ENCODE data around the gene PXMP2. TPM values are rescaled to one million over a fixed set of nuclear protein-coding genes. Genes with fewer than 3 reads are reported as not detected.

PXMP2 gene
- total RNA-seq, 1 experiment from 2014 or later: 17.8 TPM

GRCh38 chr12:132658149-132658894 lies 29.1 kb upstream of the PXMP2 start:
- no peak overlapping the region for H2BK20ac ChIP-seq (ENCODE audit: low read depth, low read length, poor library complexity, severe bottlenecking)
- H3K27me3 ChIP-seq (ENCODE audit: insufficient read depth, low read length): no peaks in the 10 kb centered on the region
- H3K36me3 Mint-ChIP-seq (ENCODE audit: insufficient read depth in 1 of 3, low read depth in 3 of 3): peaks cover 44 to 94% (median 87%) of the 10 kb centered on the region in 3 experiments
- no peak overlapping the region for H4K91ac ChIP-seq (ENCODE audit: insufficient read length, low read depth, low read length)
- H2BK15ac ChIP-seq (ENCODE audit: low read depth, low read length): no peak overlapping the region
- H2AK5ac ChIP-seq (ENCODE audit: insufficient read length, low read length): no peak overlapping the region
- H3K18ac ChIP-seq (ENCODE audit: insufficient read length, low read depth, low read length): no peak overlapping the region
- no peak overlapping the region for H3K14ac ChIP-seq (ENCODE audit: insufficient read depth, low read length)
- H2BK5ac ChIP-seq (ENCODE audit: insufficient read length, low read length): no peak overlapping the region
- no peak for TF ChIP-seq CTCF (conservative IDR thresholded peaks at IDR 0.05)
- no peak overlapping the region for H3K23ac ChIP-seq (ENCODE audit: insufficient read length, low read depth, low read length)
- H3K4me3 Mint-ChIP-seq: no peak overlapping the region
- H3K56ac ChIP-seq (ENCODE audit: insufficient read length, low read depth, low read length): no peak overlapping the region
- no peak overlapping the region for H4K5ac ChIP-seq (ENCODE audit: insufficient read length, low read depth, low read length)
- H4K8ac ChIP-seq (replicated peaks; ENCODE audit: insufficient read length, low read depth, low read length): no peak overlapping the region
- no peaks in the 10 kb centered on the region for H3K79me2 ChIP-seq (ENCODE audit: insufficient read depth, low read length)
- H3K9ac ChIP-seq (ENCODE audit: extremely low read depth, insufficient read length, low read length): no peak overlapping the region
- no CpG with 5 or more reads among the region's 32 CpGs for WGBS (ENCODE audit: extremely low coverage, insufficient read length, low lambda C conversion rate)
- H3K27ac Mint-ChIP-seq: no peak overlapping the region
- H2BK120ac ChIP-seq (ENCODE audit: low read depth, low read length, poor library complexity, severe bottlenecking): no peak overlapping the region
- no peak for DNase-seq
- H2AFZ ChIP-seq (ENCODE audit: low read length): no peak overlapping the region
- no peaks in the 10 kb centered on the region for H3K9me3 Mint-ChIP-seq
- H3K4me1 Mint-ChIP-seq: no peaks in the 10 kb centered on the region
- no peaks in the 10 kb centered on the region for H3K4me1 ChIP-seq (ENCODE audit: insufficient read depth, low read length)
- no peak overlapping the region for H3K4ac ChIP-seq (ENCODE audit: low read depth, low read length)
- no peaks in the 10 kb centered on the region for H3K27me3 Mint-ChIP-seq (ENCODE audit: low read depth)
- H3K79me1 ChIP-seq (ENCODE audit: insufficient read depth, low read depth, low read length, poor library complexity, severe bottlenecking): no peaks in the 10 kb centered on the region
- H3K23me2 ChIP-seq (ENCODE audit: insufficient read length, low read depth, low read length, poor library complexity, severe bottlenecking): no peaks in the 10 kb centered on the region
- H2BK12ac ChIP-seq (ENCODE audit: insufficient read length, low read depth, low read length): no peak overlapping the region
- H3K4me2 ChIP-seq (ENCODE audit: insufficient read depth, insufficient read length, low read length): no peak overlapping the region
- no peaks in the 10 kb centered on the region for H3K9me3 ChIP-seq (ENCODE audit: control insufficient read depth, low read depth, low read length)
- no peak overlapping the region for H3K27ac ChIP-seq (ENCODE audit: insufficient read length, low read depth, low read length)
- no peaks in the 10 kb centered on the region for H4K20me1 ChIP-seq (ENCODE audit: control insufficient read depth, insufficient read depth, insufficient read length)
- H3T11ph ChIP-seq (ENCODE audit: low read length): no peak overlapping the region

Data from H9 (cell line).